HepG2 (cell line): Measurements from ENCODE around the gene NEU1. TPM values are rescaled to one million over a fixed set of nuclear protein-coding genes. Genes with fewer than 3 reads are reported as not detected.

ENCODE experiments used
- AGO2 ChIP-seq: fragments of 200-400 bp; formaldehyde crosslinking; optimal IDR thresholded peaks from 2 replicates; pipeline ENCODE3; 2017; ENCODE audit warnings: mild to moderate bottlenecking, low read depth, low read length, moderate library complexity
- ERF ChIP-seq: IDR thresholded peaks from 2 replicates; pipeline ENCODE4 v1.6.1; 2018; ENCODE audit warnings: missing biosample characterization, missing genetic modification reagents
- ESRRA ChIP-seq: sonication (generic); formaldehyde crosslinking; IDR thresholded peaks from 2 replicates; pipeline ENCODE4 v1.5.1; 2020; ENCODE audit warnings: mild to moderate bottlenecking, low read depth, missing genetic modification reagents
- HDAC1 ChIP-seq: sonication (generic); formaldehyde crosslinking; IDR thresholded peaks from 2 replicates; pipeline ENCODE4 v1.5.1; 2020; ENCODE audit warnings: mild to moderate bottlenecking, missing genetic modification reagents
- HMGA1 ChIP-seq: sonication (generic); formaldehyde crosslinking; conservative IDR thresholded peaks from 2 replicates; pipeline ENCODE4 v1.4.0; 2020; ENCODE audit warnings: missing genetic modification reagents
- KDM1A ChIP-seq: IDR thresholded peaks from 2 replicates; pipeline ENCODE4 v1.6.1; 2016; ENCODE audit warnings: missing compliant biosample characterization
- MTA1 ChIP-seq: sonication (generic); formaldehyde crosslinking; IDR thresholded peaks from 2 replicates; pipeline ENCODE4 v1.4.0; 2020; ENCODE audit warnings: missing genetic modification reagents, mild to moderate bottlenecking, borderline replicate concordance
- PATZ1 ChIP-seq: sonication (generic); formaldehyde crosslinking; IDR thresholded peaks from 2 replicates; pipeline ENCODE4 v1.4.0; 2020; ENCODE audit warnings: missing genetic modification reagents
- POLR2G ChIP-seq: fragments of 200-400 bp; formaldehyde crosslinking; IDR thresholded peaks from 2 replicates; pipeline ENCODE4 v1.6.1; 2018; ENCODE audit warnings: mild to moderate bottlenecking, low read depth, low read length, moderate library complexity
- RAD51 ChIP-seq: fragments of 450-650 bp; IDR thresholded peaks from 2 replicates; pipeline ENCODE4 v1.6.1; 2016; ENCODE audit warnings: borderline replicate concordance
- SALL1 ChIP-seq: sonication (generic); formaldehyde crosslinking; IDR thresholded peaks from 2 replicates; pipeline ENCODE4 v1.8.0; 2022; ENCODE audit warnings: mild to moderate bottlenecking, missing genetic modification reagents
- SP4 ChIP-seq: sonication (generic); formaldehyde crosslinking; IDR thresholded peaks from 2 replicates; pipeline ENCODE4 v1.8.1; 2023; ENCODE audit warnings: mild to moderate bottlenecking, missing genetic modification reagents
- ZBTB2 ChIP-seq: sonication (generic); formaldehyde crosslinking; IDR thresholded peaks from 2 replicates; pipeline ENCODE4 v1.8.0; 2022; ENCODE audit warnings: low read depth, missing genetic modification reagents
- ZNF138 ChIP-seq: sonication (generic); formaldehyde crosslinking; IDR thresholded peaks from 2 replicates; pipeline ENCODE4 v1.5.0; 2020; ENCODE audit warnings: mild to moderate bottlenecking, low read depth, missing genetic modification reagents
- ZNF333 ChIP-seq: sonication (generic); formaldehyde crosslinking; IDR thresholded peaks from 2 replicates; pipeline ENCODE4 v1.4.0; 2020; ENCODE audit warnings: mild to moderate bottlenecking, missing genetic modification reagents, borderline replicate concordance
- ZNF563 ChIP-seq: sonication (generic); formaldehyde crosslinking; IDR thresholded peaks from 2 replicates; pipeline ENCODE4 v1.8.0; 2022; ENCODE audit warnings: mild to moderate bottlenecking, moderate library complexity, missing genetic modification reagents
- ZNF652 ChIP-seq: IDR thresholded peaks from 2 replicates; pipeline ENCODE4 v1.6.1; 2016; ENCODE audit warnings: low read depth, borderline replicate concordance
- ZNF687 ChIP-seq: sonication (generic); formaldehyde crosslinking; IDR thresholded peaks from 2 replicates; pipeline ENCODE4 v1.5.1; 2020; ENCODE audit warnings: mild to moderate bottlenecking, missing genetic modification reagents, moderate library complexity
- polyA plus RNA-seq, 8 experiments: library from polyadenylated mRNA; depleted of rRNA in 3 of 8; stranded (reverse) in 7 of 8; unstranded in 1 of 8; fragments of >200 nt; fragmentation: Illumina TruSeq in 4 of 8; extraction: Trizol in 4 of 8; gene quantifications; 2 replicates each; pipeline versions ENCODE4 v1.2.1 to v1.2.3, GENCODE V29; 2011 to 2016; ENCODE audit warnings: low read depth in 4 of 8, missing spikeins in 1 of 8, mixed read lengths in 1 of 8; ENCODE audit not compliant: insufficient read depth in 1 of 8
- total RNA-seq, 5 experiments: library from RNA; depleted of rRNA; stranded (reverse); fragments of >200 nt; fragmentation: Illumina TruSeq; extraction: Trizol; gene quantifications; 2 replicates each; pipeline ENCODE4 v1.2.3, GENCODE V29; 2016; ENCODE audit warnings: low read depth in 1 of 5
- TF ChIP-seq, protein P1 (sequence below), 2 experiments: sonication (generic) in 1 of 2; formaldehyde crosslinking in 1 of 2; IDR thresholded peaks; 2 replicates each; pipeline versions ENCODE4 v1.5.1 to v1.6.1; 2011 to 2020; ENCODE audit warnings: borderline replicate concordance in 1 of 2, low read depth in 1 of 2, low read length in 1 of 2, mild to moderate bottlenecking in 1 of 2, missing genetic modification reagents in 1 of 2, moderate library complexity in 1 of 2

Gene NEU1
- total and polyA plus RNA-seq, 2 of the 13 experiments (the other 11 are each of a cell fraction or from before 2014, with no cell fraction given) = 215 to 297 TPM

GRCh38 chr6:31897612-31898382 is 35.2 kb upstream of the NEU1 start, which contains the start of gene EHMT2 (continued):
- peak; percentile 57 for TF ChIP-seq ZNF687 (CRISPR knock-in tag)
- TF ChIP-seq POLR2G = peak; percentile 42; the same call in 1 of the 2 replicates
- peak; percentile 53; the same call in 1 of the 2 replicates for TF ChIP-seq SP4 (CRISPR knock-in tag)
- no peak for TF ChIP-seq ESRRA (CRISPR knock-in tag)
- TF ChIP-seq PATZ1 (CRISPR knock-in tag) = no peak
- TF ChIP-seq MTA1 (CRISPR knock-in tag) = peak; percentile 8; the same call in 1 of the 2 replicates
- peak; percentile 64 for TF ChIP-seq AGO2
- 0 out of 2 replicates have a peak, but pooled peaks have one; percentile 41 for TF ChIP-seq ZNF563 (CRISPR knock-in tag)
- TF ChIP-seq ZNF652 (CRISPR knock-in tag) = no peak
- TF ChIP-seq SALL1 (CRISPR knock-in tag) = peak; percentile 40; the same call in 1 of the 2 replicates
- no peak for TF ChIP-seq HMGA1
- TF ChIP-seq, protein P1, sequence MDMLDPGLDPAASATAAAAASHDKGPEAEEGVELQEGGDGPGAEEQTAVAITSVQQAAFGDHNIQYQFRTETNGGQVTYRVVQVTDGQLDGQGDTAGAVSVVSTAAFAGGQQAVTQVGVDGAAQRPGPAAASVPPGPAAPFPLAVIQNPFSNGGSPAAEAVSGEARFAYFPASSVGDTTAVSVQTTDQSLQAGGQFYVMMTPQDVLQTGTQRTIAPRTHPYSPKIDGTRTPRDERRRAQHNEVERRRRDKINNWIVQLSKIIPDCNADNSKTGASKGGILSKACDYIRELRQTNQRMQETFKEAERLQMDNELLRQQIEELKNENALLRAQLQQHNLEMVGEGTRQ (IDR thresholded peaks at IDR 0.05; ENCODE audit: low read depth, low read length) = peak; percentile 93
- TF ChIP-seq, protein P1 (CRISPR knock-in tag; IDR thresholded peaks at IDR 0.05; ENCODE audit: borderline replicate concordance) = peak; percentile 80; the same call in 1 of the 2 replicates
- 0 out of 2 replicates have a peak, but pooled peaks have one; percentile 9 for TF ChIP-seq ERF (CRISPR knock-in tag)
- TF ChIP-seq ZNF333 (CRISPR knock-in tag) = peak; percentile 75; the same call in 1 of the 2 replicates
- TF ChIP-seq ZNF138 (CRISPR knock-in tag) = peak; percentile 80
- peak; percentile 96 for TF ChIP-seq ZBTB2 (CRISPR knock-in tag)
- 0 out of 2 replicates have a peak, but pooled peaks have one; percentile 22 for TF ChIP-seq HDAC1 (CRISPR knock-in tag)
- peak; percentile 67 for TF ChIP-seq RAD51
- TF ChIP-seq KDM1A (CRISPR knock-in tag) = no peak
